HEK293 (cell line): ENCODE data around the gene GUCY2D.

ENCODE experiments used
- CTCF ChIP-seq: fragments of 450-650 bp; formaldehyde crosslinking; IDR thresholded peaks from 2 replicates; pipeline ENCODE4 v1.5.1; 2016; ENCODE audit warnings: missing biosample characterization, missing genetic modification characterization
- GLIS2 ChIP-seq: fragments of 450-650 bp; formaldehyde crosslinking; IDR thresholded peaks from 2 replicates; pipeline ENCODE4 v1.5.1; 2016; ENCODE audit warnings: missing biosample characterization, missing genetic modification characterization
- MYNN ChIP-seq: fragments of 450-650 bp; formaldehyde crosslinking; IDR thresholded peaks from 2 replicates; pipeline ENCODE4 v1.5.1; 2016; ENCODE audit warnings: missing biosample characterization, missing genetic modification characterization, borderline replicate concordance
- ZBTB6 ChIP-seq: fragments of 450-650 bp; formaldehyde crosslinking; IDR thresholded peaks from 2 replicates; pipeline ENCODE4 v1.5.1; 2017; ENCODE audit warnings: missing biosample characterization, missing genetic modification characterization
- ZNF133 ChIP-seq: fragments of 450-650 bp; formaldehyde crosslinking; IDR thresholded peaks from 2 replicates; pipeline ENCODE4 v1.5.1; 2016; ENCODE audit warnings: missing biosample characterization, missing genetic modification characterization
- ZNF18 ChIP-seq: fragments of 450-650 bp; formaldehyde crosslinking; IDR thresholded peaks from 2 replicates; pipeline ENCODE4 v1.5.1; 2016; ENCODE audit warnings: missing biosample characterization, missing genetic modification characterization
- ZNF335 ChIP-seq: fragments of 450-650 bp; formaldehyde crosslinking; conservative IDR thresholded peaks from 2 replicates; pipeline ENCODE4 v1.5.1; 2016; ENCODE audit warnings: missing biosample characterization, missing genetic modification characterization
- ZNF510 ChIP-seq: fragments of 450-650 bp; formaldehyde crosslinking; IDR thresholded peaks from 2 replicates; pipeline ENCODE4 v1.5.1; 2018; ENCODE audit warnings: mild to moderate bottlenecking, missing genetic modification characterization, missing biosample characterization; ENCODE audit not compliant: insufficient replicate concordance
- ZNF529 ChIP-seq: fragments of 450-650 bp; formaldehyde crosslinking; IDR thresholded peaks from 2 replicates; pipeline ENCODE4 v1.5.1; 2017; ENCODE audit warnings: missing genetic modification characterization, missing biosample characterization; ENCODE audit not compliant: insufficient replicate concordance
- ZNF561 ChIP-seq: fragments of 450-650 bp; IDR thresholded peaks from 2 replicates; pipeline ENCODE4 v1.5.1; 2018; ENCODE audit warnings: missing biosample characterization, missing genetic modification characterization, borderline replicate concordance
- ZNF654 ChIP-seq: fragments of 450-650 bp; formaldehyde crosslinking; IDR thresholded peaks from 2 replicates; pipeline ENCODE4 v1.5.1; 2016; ENCODE audit warnings: low read depth, missing biosample characterization, missing genetic modification characterization
- ZSCAN16 ChIP-seq: fragments of 450-650 bp; formaldehyde crosslinking; IDR thresholded peaks from 2 replicates; pipeline ENCODE4 v1.5.1; 2016; ENCODE audit warnings: missing biosample characterization, missing genetic modification characterization

GRCh38 chr17:8063761-8064534 lies 61.5 kb downstream of the GUCY2D start:
- TF ChIP-seq ZNF529 (tag by site-specific recombination) (no peak), CTCF (tag by site-specific recombination) (no peak), ZBTB6 (tag by site-specific recombination) (no peak), MYNN (no peak), ZNF561 (tag by site-specific recombination) (no peak), ZNF335 (tag by site-specific recombination) (no peak), GLIS2 (tag by site-specific recombination) (no peak), ZNF654 (tag by site-specific recombination) (no peak), ZNF510 (tag by site-specific recombination) (no peak), ZNF18 (no peak), ZSCAN16 (tag by site-specific recombination) (no peak), ZNF133 (no peak)
